Epidermal melanocyte (primary cell): ENCODE measurements around the gene IKZF1.

Source experiments
- DNase-seq: peaks from one replicate; pipeline ENCODE4 v3.0.0; 2011; ENCODE audit warnings: low spot score; ENCODE audit not compliant: insufficient read length

The IKZF1 gene

DNA sequence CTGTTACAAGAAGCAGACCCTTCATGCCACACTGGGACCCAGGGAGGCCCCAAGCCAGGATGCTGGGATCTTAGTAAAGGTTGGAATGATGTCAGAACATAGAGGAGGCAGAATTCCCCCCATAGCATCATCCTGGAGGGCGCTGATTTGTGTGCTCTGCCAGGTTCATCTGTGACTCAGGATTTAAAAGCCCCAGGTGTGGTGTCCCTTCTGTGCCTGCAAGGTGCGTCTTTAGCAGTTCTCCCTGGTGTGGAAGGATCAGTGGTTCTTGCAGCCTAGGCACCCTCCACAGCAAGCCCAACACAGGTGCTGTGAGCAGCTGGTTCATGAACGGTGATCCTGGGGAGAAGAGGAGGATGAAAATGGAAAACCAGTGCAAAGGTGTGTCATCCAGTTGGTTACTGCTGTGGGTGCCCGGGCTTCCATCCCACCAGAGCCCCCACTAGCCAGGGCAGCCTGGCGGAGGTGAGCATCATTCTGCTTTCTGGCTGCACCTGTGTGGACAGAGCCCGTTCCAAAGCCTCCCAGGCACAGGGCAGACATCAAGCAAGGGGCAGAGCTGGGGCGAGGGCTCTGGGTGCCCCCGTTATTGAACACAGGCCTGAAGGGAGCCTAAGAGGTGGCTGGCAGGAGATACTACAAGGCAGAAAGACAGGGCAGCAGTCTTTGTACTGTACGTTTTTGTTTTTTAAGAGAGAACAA lies 49.5 kb downstream of the IKZF1 start:
- DNase-seq: no peak

GRCh38 chr7:50355817-50356178 lies 51.3 kb downstream of the IKZF1 start:
- no peak for DNase-seq

GRCh38 chr7:50356212-50356944 lies 51.9 kb downstream of the IKZF1 start:
- DNase-seq: no peak

- no peak for DNase-seq
Measured at GRCh38 chr7:50356945-50357268, 52.4 kb downstream of the IKZF1 start.

- DNase-seq: no peak
Measured at GRCh38 chr7:50357426-50357825, 52.9 kb downstream of the IKZF1 start.

GRCh38 chr7:50358041-50358705 lies 53.7 kb downstream of the IKZF1 start:
- DNase-seq: no peak

DNA sequence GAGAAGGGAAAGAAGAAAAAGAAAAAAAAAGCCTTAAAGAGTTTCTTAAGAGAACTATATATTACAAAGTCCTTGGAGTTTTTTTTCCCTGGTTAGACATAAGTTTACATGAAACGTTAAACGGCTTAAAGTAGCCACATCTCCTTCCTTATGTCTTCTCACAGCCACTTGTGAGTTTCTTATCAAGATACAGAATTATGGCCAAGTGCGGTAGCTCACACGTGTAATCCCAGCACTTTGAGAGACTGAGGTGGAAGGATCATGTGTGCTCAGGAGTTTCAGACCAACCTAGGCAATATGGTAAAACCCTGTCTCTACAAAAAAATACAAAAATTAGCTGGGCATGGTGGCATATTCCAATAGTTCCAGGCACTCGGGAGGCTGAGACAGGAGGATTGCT lies 54.3 kb downstream of the IKZF1 start:
- DNase-seq: no peak

- no peak for DNase-seq
Measured at GRCh38 chr7:50359258-50359994, 54.9 kb downstream of the IKZF1 start.

DNA sequence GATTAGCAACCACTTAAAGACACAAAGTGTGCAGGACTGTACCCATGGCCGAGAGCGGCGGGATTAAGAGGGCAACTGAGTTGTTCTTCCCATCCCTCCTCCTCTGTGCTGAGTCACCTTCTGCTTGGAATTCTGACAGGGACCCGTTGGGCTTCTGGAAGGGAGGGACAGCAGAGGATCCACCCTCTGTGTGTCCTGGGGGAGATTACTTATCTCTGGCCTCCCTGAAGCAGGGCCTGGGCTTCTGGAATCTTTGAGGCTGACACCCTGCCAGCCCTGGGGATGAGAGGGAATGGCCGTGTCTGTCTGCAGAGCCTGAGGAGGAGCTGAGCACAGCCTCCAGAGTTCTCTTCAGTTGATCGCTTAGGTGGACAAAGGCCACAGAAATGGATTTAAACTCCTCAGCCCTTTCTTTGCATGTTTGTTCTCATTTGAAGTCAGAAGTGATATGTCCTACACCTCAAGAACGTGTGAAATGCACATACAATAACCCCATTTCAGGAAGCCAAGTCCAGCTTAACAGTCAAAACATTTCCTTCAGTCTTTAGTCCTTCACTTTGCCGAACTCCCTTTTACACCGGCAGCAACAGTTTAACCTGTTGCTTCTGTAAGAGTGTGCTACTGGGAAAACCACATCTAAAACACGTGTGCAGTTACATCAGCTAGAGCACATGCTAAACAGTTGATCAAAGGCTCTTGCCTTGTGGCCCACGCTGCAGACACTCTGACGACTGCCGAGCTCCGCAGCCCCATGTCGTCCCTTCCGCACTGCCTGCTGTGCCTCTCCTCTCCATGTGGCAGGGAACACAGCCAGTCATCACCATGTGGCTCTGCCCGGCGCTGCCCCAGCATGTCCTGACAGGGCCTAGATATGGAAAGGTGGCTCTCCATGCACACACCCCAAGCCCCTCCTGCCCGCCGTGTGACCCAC lies 55.7 kb downstream of the IKZF1 start:
- DNase-seq: no peak

- DNase-seq: no peak
Measured at GRCh38 chr7:50362142-50362541, 57.6 kb downstream of the IKZF1 start.

GRCh38 chr7:50362712-50363282 lies 58.3 kb downstream of the IKZF1 start:
- DNase-seq: no peak

- no peak for DNase-seq
Measured at GRCh38 chr7:50363327-50364060, 59.0 kb downstream of the IKZF1 start.

DNA sequence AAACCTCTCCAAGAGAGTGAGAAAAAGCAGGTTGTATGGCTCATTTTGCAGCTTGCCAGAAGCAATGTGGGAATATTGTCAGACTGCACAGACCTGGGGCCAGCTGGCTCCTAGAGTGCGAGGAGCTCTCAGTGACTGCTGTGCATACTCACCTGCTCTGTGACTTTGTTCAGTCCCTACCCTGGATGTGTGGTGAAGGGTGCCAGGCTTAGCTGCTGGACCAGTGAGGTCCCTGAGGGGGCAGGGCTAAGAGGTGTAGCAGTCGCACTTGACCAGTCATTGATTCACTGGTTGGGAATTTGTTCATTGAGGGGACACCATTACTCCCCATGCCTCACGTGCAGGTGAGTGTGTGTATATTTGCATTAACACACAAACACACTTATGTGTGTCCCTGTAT lies 60.1 kb downstream of the IKZF1 start:
- DNase-seq: no peak

- no peak for DNase-seq
Measured at GRCh38 chr7:50366311-50366710, 61.8 kb downstream of the IKZF1 start.

DNA sequence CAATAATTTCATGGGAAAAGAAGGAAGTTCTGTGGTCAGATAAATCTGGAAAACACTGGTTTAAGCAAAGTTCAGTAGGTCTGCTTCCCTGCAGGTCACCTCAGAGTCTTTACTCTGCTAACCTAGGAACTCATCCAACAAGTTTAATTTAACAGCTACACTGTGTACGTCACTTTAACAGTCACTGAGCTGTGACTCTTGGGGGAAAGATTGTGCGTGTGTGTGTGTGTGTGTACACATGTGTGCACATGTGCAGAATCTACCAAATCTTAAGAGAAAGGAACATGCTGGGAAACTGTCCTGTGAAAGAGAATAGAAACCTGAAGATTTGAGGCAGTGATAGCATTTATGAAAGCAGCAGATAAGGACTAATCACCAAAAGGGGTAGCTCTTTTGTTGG lies 62.6 kb downstream of the IKZF1 start:
- no peak for DNase-seq

DNA sequence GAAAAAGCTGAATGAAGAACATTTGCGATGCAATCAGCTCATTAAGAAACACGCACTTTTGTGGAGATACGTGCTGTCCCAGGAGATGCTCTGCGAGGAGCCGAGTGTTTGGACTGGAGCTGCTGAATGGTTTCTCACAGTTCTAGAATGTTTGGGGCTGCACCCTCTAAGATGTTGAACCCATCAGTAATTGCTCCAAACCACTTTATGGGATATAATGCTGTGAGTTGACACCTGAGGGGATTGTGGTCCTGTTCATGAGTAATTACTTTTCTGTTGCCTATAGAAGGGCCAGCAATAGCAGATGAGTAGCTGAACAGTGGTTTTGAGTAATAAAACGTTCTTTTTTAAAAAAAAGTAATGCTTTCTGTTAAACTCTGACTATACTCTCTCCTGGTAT lies 63.1 kb downstream of the IKZF1 start:
- DNase-seq: no peak

- DNase-seq: no peak
Measured at GRCh38 chr7:50368366-50368765, 63.9 kb downstream of the IKZF1 start.

DNA sequence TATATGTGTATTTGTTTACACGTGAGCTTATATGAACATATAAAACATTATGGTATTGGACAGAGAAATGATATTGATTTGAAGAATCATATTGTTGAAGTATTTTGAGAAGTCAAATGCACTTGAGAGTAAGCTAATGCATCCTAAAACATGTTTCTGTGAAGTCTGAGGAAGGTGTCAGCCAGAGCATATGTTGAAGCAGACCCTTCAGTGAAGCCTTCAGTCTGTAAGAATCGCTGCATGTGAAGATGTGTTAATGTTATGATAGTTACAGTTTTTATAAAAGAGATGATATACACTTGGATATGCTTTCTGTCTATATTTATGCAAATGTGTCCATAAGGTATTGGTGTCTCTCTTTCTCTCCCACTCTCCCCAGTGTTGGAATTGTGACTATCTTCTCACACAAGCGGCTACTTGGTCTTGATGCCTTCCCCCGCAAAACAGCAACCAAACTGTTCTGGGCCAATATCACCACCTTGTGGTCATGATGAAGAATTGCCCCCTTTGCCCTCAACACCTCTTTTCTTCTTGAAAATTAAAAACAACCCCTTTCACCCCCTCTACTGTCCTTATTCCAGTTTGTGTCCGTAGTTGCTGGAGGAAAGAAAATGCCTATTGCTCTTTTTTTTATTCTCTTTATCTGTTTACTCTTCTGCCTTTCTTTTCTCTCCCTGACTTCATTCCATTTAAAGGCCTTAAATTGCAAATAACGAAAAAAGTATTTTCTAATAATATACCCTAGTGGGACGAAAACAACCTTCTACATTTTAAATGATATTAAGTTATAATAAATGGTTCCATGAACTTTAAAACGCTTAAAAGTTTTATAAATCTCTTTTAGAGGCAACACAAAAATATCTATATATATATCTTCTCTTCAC lies 64.9 kb downstream of the IKZF1 start:
- DNase-seq: no peak

DNA sequence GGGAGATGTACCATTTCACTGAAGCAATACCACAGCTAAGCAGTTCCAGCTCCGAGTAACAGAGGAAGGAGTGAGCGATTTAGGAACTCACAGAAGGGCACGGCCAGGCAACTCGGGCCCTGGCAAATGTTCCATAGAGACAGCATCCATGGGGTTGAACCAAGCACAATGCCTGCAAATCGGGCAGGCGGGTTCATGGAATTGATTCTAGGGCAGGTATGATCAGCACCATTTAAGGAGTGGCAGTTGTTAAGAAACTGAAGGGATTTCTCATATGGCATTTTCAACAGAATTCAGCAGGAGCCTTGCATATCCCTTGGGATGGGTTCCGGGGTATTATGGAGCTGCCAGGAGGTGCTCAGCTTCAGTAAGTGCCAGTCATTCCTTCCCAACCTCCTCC lies 66.4 kb downstream of the IKZF1 start:
- no peak for DNase-seq
